GM19372 (cell line): ENCODE measurements around the gene WEE1.
A peak's percentile ranks its signal among the peaks of the same experiment; 100 is the strongest.

Source experiments
- ATAC-seq: cut with Tn5 transposase; IDR thresholded peaks from one replicate; pipeline ENCODE4 v1.9.1; 2021; ENCODE audit warnings: mild to moderate bottlenecking, low read depth, moderate library complexity; ENCODE audit not compliant: unreplicated experiment

Gene WEE1

GRCh38 chr11:9565822-9566560, 7.5 kb upstream of the WEE1 start:
- peak; percentile 85 for ATAC-seq

- no peak for ATAC-seq
Observed at GRCh38 chr11:9566561-9567063, 6.9 kb upstream of the WEE1 start.

GRCh38 chr11:9567401-9567800, 6.1 kb upstream of the WEE1 start:
- ATAC-seq = no peak

GRCh38 chr11:9568161-9568853, 5.2 kb upstream of the WEE1 start:
- ATAC-seq = no peak

- no peak for ATAC-seq
Observed at GRCh38 chr11:9568854-9569587, 4.4 kb upstream of the WEE1 start.

- no peak for ATAC-seq
Observed at GRCh38 chr11:9569588-9570164, 3.8 kb upstream of the WEE1 start.

- ATAC-seq = no peak
Observed at GRCh38 chr11:9570313-9571025, 3.0 kb upstream of the WEE1 start.

- ATAC-seq = no peak
Observed at GRCh38 chr11:9571071-9571762, 2.3 kb upstream of the WEE1 start.

- ATAC-seq = no peak
Observed at GRCh38 chr11:9571763-9572115, 1.7 kb upstream of the WEE1 start.

GRCh38 chr11:9573775-9574621, 528 bp downstream of the WEE1 start:
- peak; percentile 0 for ATAC-seq

GRCh38 chr11:9574622-9575259, 1.3 kb downstream of the WEE1 start:
- no peak for ATAC-seq

GRCh38 chr11:9575260-9576240, 2.1 kb downstream of the WEE1 start:
- no peak for ATAC-seq

GRCh38 chr11:9576701-9577381, 3.4 kb downstream of the WEE1 start:
- ATAC-seq = no peak

- ATAC-seq = no peak
Observed at GRCh38 chr11:9577556-9577955, 4.1 kb downstream of the WEE1 start.

GRCh38 chr11:9580894-9581293, 7.4 kb downstream of the WEE1 start:
- ATAC-seq = no peak

- no peak for ATAC-seq
Observed at GRCh38 chr11:9581556-9582161, 8.2 kb downstream of the WEE1 start.
